Measurements from ENCODE around the gene CAND1.

- TF ChIP-seq CTCF (IDR thresholded peaks at IDR 0.05), result no peak
- TF ChIP-seq POLR2A (IDR thresholded peaks at IDR 0.05), result no peak
These were observed 37.6 kb downstream of the CAND1 start for GRCh38 chr12:67306712-67307111.

All from Peyer's patch (tissue), 4 donors.